Stimulated activated CD4-positive, alpha-beta T cell treated with anti-CD3 and anti-CD28 coated beads, Interleukin-1b, Interleukin-23, amount 100 ng/mL, for 24 hours (primary cell): Measurements from ENCODE around the gene METTL2A.
"Not testable (repeated sequence)": the region's sequence is repeated elsewhere in the genome, so short reads cannot be mapped to it uniquely, and the experiment has no call there.

Experiments used
- DNase-seq, 4 experiments: peaks; one replicate each; pipeline ENCODE4 v3.0.0-alpha.2; 2020; ENCODE audit warnings: low read depth in 4 of 4, low spot score in 1 of 4

Gene METTL2A

GRCh38 chr17:62423647-62424461, at the start of gene METTL2A:
TSS of gene METTL2A (plus strand) at chr17:62423897. CDS start at chr17:62423903, 6 bp downstream.
- DNase-seq: peak; percentile 61 to 85 (median 74)

GRCh38 chr17:62380253-62380652, 43.4 kb upstream of the METTL2A start, which contains the start of gene EFCAB3:
TSS of gene EFCAB3 (plus strand) at chr17:62380553. CDS start at chr17:62382980, 2,427 bp downstream.
- no peak for DNase-seq

- DNase-seq: no peak
Observed at GRCh38 chr17:62381561-62381960, 42.1 kb upstream of the METTL2A start.

GRCh38 chr17:62388856-62389255, 34.8 kb upstream of the METTL2A start:
- no peak for DNase-seq

- no peak for DNase-seq
Observed at GRCh38 chr17:62392908-62393307, 30.8 kb upstream of the METTL2A start.

- DNase-seq: no peak
Observed at GRCh38 chr17:62398891-62399290, 24.8 kb upstream of the METTL2A start.

- DNase-seq: no peak
Observed at GRCh38 chr17:62405451-62405850, 18.2 kb upstream of the METTL2A start.

GRCh38 chr17:62413090-62413489, 10.6 kb upstream of the METTL2A start:
- DNase-seq: not testable (repeated sequence)

- not testable (repeated sequence) for DNase-seq
Observed at GRCh38 chr17:62426214-62426613, 2.5 kb downstream of the METTL2A start.

- DNase-seq: not testable (repeated sequence)
Observed at GRCh38 chr17:62435251-62435650, 11.6 kb downstream of the METTL2A start.

- not testable (repeated sequence) for DNase-seq
Observed at GRCh38 chr17:62441181-62441580, 17.5 kb downstream of the METTL2A start.

GRCh38 chr17:62444063-62444462, 20.4 kb downstream of the METTL2A start:
- no peak for DNase-seq

GRCh38 chr17:62445791-62446190, 22.1 kb downstream of the METTL2A start:
- not testable (repeated sequence) for DNase-seq

GRCh38 chr17:62452195-62452594, 28.5 kb downstream of the METTL2A start:
- DNase-seq: not testable (repeated sequence)

GRCh38 chr17:62453041-62453440, 29.3 kb downstream of the METTL2A start:
- not testable (repeated sequence) for DNase-seq

GRCh38 chr17:62453656-62454055, 30.0 kb downstream of the METTL2A start:
- DNase-seq: not testable (repeated sequence)

- not testable (repeated sequence) for DNase-seq
Observed at GRCh38 chr17:62454111-62454510, 30.4 kb downstream of the METTL2A start.

- DNase-seq: no peak
Observed at GRCh38 chr17:62456016-62456415, 32.3 kb downstream of the METTL2A start.

GRCh38 chr17:62458483-62458882, 34.8 kb downstream of the METTL2A start:
- DNase-seq: not testable (repeated sequence)

GRCh38 chr17:62464422-62464821, 40.7 kb downstream of the METTL2A start:
- DNase-seq: not testable (repeated sequence)

GRCh38 chr17:62465271-62465670, 41.6 kb downstream of the METTL2A start:
- not testable (repeated sequence) for DNase-seq

GRCh38 chr17:62470666-62471379, 47.1 kb downstream of the METTL2A start:
- peak; percentile 6 to 48 (median 42) for DNase-seq
